Measurements from ENCODE around the gene MRPS18A. TPM values are rescaled to one million over a fixed set of nuclear protein-coding genes. Genes with fewer than 3 reads are reported as not detected.

Gene MRPS18A
- total and polyA plus RNA-seq, 9 of the 15 experiments (the other 6 are each of a cell fraction or from before 2014, with no cell fraction given): 87.5 to 243 (median 125) TPM

- TF ChIP-seq ZNF512 (tag; IDR thresholded peaks at IDR 0.05): no peak
- no peak for TF ChIP-seq ZNF224 (CRISPR knock-in tag; IDR thresholded peaks at IDR 0.05)
- no peak for TF ChIP-seq ZNF12 (CRISPR knock-in tag; IDR thresholded peaks at IDR 0.05)
- TF ChIP-seq CBX2 (IDR thresholded peaks at IDR 0.05; ENCODE audit: insufficient read depth, low read length, poor library complexity, severe bottlenecking): no peak
- TF ChIP-seq MIER1 (IDR thresholded peaks at IDR 0.05; ENCODE audit: low read depth): peak; percentile 31; the same call in 1 of the 2 replicates
- TF ChIP-seq NKRF (IDR thresholded peaks at IDR 0.05; ENCODE audit: borderline replicate concordance): peak; percentile 69; the same call in 1 of the 2 replicates
- no peak for TF ChIP-seq ZNF445 (CRISPR knock-in tag; IDR thresholded peaks at IDR 0.05; ENCODE audit: low read depth)
- TF ChIP-seq CHD2 (IDR thresholded peaks at IDR 0.05; ENCODE audit: low read depth, low read length): 0 out of 2 replicates have a peak, but pooled peaks have one; percentile 47
- TF ChIP-seq SREBF2 (CRISPR knock-in tag; IDR thresholded peaks at IDR 0.05): no peak
- peak; percentile 63 for TF ChIP-seq EP300 (IDR thresholded peaks at IDR 0.05; ENCODE audit: low read length)
- TF ChIP-seq ZNF282 (CRISPR knock-in tag; IDR thresholded peaks at IDR 0.05): no peak
- peak in 1 of 2 experiments; percentile 94; a peak in 3 of 4 replicates for TF ChIP-seq HDAC1 (IDR thresholded peaks at IDR 0.05)
- TF ChIP-seq CGGBP1 (CRISPR knock-in tag; IDR thresholded peaks at IDR 0.05): no peak
- TF ChIP-seq KAT8 (IDR thresholded peaks at IDR 0.05; ENCODE audit: low read depth): 0 out of 2 replicates have a peak, but pooled peaks have one; percentile 23
- TF ChIP-seq ZNF280B (CRISPR knock-in tag; IDR thresholded peaks at IDR 0.05): no peak
Measured at GRCh38 chr6:43702534-43703440, 15.2 kb upstream of the MRPS18A start (continued).
